Measurements from ENCODE around the gene KCNS3. TPM values are rescaled to one million over a fixed set of nuclear protein-coding genes. Genes with fewer than 3 reads are reported as not detected.

The KCNS3 gene
- total and polyA plus RNA-seq, 9 of the 15 experiments (the other 6 are each of a cell fraction or from before 2014, with no cell fraction given), result 0.01 to 0.75 (median 0.25) TPM

GRCh38 chr2:17959833-17960232, 81.4 kb downstream of the KCNS3 start:
- H3K27me3 ChIP-seq (ENCODE audit: control insufficient read depth in 2 of 2, insufficient read depth in 2 of 2, low read length in 2 of 2), result no peaks in the 10 kb centered on the region; a peak in 1 of 5 replicates
- H3K79me2 ChIP-seq (ENCODE audit: control insufficient read depth, insufficient read depth, low read length), result no peaks in the 10 kb centered on the region
- intact Hi-C loops (cut with micrococcal nuclease), result no loop called here
- no peaks in the 10 kb centered on the region for H3K36me3 ChIP-seq (ENCODE audit: control insufficient read depth, insufficient read depth, low read length)
- no peak for FAIRE-seq
- no peak for DNase-seq (ENCODE audit: extremely low read depth in 1 of 4, low spot score in 3 of 4)
- no peak overlapping the region for H3K4me2 ChIP-seq (ENCODE audit: insufficient read depth, low read length)
- H3K9me3 ChIP-seq (replicated peaks; ENCODE audit: control insufficient read depth, insufficient read depth, low read depth, low read length), result no peaks in the 10 kb centered on the region
- no peak overlapping the region for H3K9ac ChIP-seq (ENCODE audit: insufficient read depth in 1 of 2, low read depth in 2 of 2, low read length in 2 of 2)
- H4K20me1 ChIP-seq (replicated peaks; ENCODE audit: control insufficient read depth, insufficient read depth, low read length), result no peaks in the 10 kb centered on the region
- no peak overlapping the region for H3K4me3 ChIP-seq
- no peak overlapping the region for H3K27ac ChIP-seq (ENCODE audit: extremely low read depth, low read depth, low read length)
- in situ Hi-C loops (cut with MboI), result no loop called here
- POLR2A ChIA-PET, result no interaction called here
- TF ChIP-seq HCFC1 (IDR thresholded peaks at IDR 0.05; ENCODE audit: low read depth, low read length) (no peak), TAF15 (IDR thresholded peaks at IDR 0.05; ENCODE audit: low read depth, low read length) (no peak), SP1 (CRISPR knock-in tag; IDR thresholded peaks at IDR 0.05) (no peak), ARID1B (IDR thresholded peaks at IDR 0.05) (no peak), ZNF280A (IDR thresholded peaks at IDR 0.05; ENCODE audit: low read depth, partially characterized antibody) (no peak), GATAD2A (IDR thresholded peaks at IDR 0.05) (no peak)
- H2AFZ ChIP-seq (ENCODE audit: low read depth, low read length), result no peak overlapping the region
- no peaks in the 10 kb centered on the region for H3K9me1 ChIP-seq (ENCODE audit: control insufficient read depth, insufficient read depth, low read length)
- BruUV-seq (replicated peaks), result no TSS peak
- ATAC-seq, result no peak
- WGBS (ENCODE audit: insufficient coverage, low coverage, missing lambda C conversion rate), result 1% methylated on average over 5 of the region's 5 CpGs
- CTCF ChIA-PET (ENCODE audit: low intra/inter-chr PET ratio), result no interaction called here
- H3K4me1 ChIP-seq (replicated peaks in 1 of 2; ENCODE audit: control insufficient read depth in 2 of 2, insufficient read depth in 2 of 2, low read length in 2 of 2), result no peaks in the 10 kb centered on the region
